Measurements from ENCODE around the gene DBR1.

GRCh38 chr3:138165061-138165460 is 9.7 kb downstream of the DBR1 start:
- TF ChIP-seq ZNF398 (tag by site-specific recombination; IDR thresholded peaks at IDR 0.05) (no peak), REST (tag by site-specific recombination; IDR thresholded peaks at IDR 0.05) (no peak), YY2 (tag by site-specific recombination; IDR thresholded peaks at IDR 0.05) (no peak), ZNF274 (IDR thresholded peaks at IDR 0.05; ENCODE audit: low read length) (no peak), ZNF274 (tag by site-specific recombination; IDR thresholded peaks at IDR 0.05; ENCODE audit: borderline replicate concordance) (no peak), SP2 (tag by site-specific recombination; IDR thresholded peaks at IDR 0.05) (no peak), CTCF (tag by site-specific recombination; IDR thresholded peaks at IDR 0.05) (no peak), ZNF561 (tag by site-specific recombination; IDR thresholded peaks at IDR 0.05; ENCODE audit: borderline replicate concordance) (no peak), ATF2 (tag by site-specific recombination; IDR thresholded peaks at IDR 0.05; ENCODE audit: low read depth) (no peak), GLIS1 (tag by site-specific recombination; IDR thresholded peaks at IDR 0.05) (no peak), ZNF785 (tag by site-specific recombination; IDR thresholded peaks at IDR 0.05) (no peak)

All from HEK293 (cell line).